HG02970 (cell line): Measurements from ENCODE around the gene FYN.

Experiments
- ATAC-seq: cut with Tn5 transposase; IDR thresholded peaks from one replicate; pipeline ENCODE4 v1.9.1; 2021; ENCODE audit warnings: mild to moderate bottlenecking, moderate library complexity, moderate number of reproducible peaks; ENCODE audit not compliant: unreplicated experiment, low FRiP score

FYN gene

GRCh38 chr6:111776236-111777221 lies 96.7 kb downstream of the FYN start:
- ATAC-seq, result no peak

- no peak for ATAC-seq
Measured at GRCh38 chr6:111775145-111775922, 97.9 kb downstream of the FYN start.

DNA sequence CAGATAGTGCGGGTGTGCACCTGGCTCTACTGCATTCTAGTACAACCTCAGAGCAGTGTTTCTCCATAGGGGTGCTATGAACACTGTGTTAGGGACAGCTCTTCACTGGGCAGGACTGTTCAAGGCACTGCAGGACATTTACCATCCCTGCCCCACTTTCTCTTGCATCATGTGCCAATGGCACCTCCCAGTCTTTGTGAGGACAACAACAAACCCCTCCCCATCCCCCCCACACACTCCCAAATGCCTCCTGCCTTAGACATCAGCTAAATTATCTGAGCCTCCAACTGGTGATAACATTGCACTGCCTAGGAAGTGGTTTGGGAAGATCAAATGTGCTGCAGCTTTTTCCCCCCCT lies 98.9 kb downstream of the FYN start:
- no peak for ATAC-seq

GRCh38 chr6:111773501-111774345 lies 99.5 kb downstream of the FYN start:
- no peak for ATAC-seq

GRCh38 chr6:111772381-111772780 lies 100.9 kb downstream of the FYN start:
- ATAC-seq, result no peak

- ATAC-seq, result no peak
Measured at GRCh38 chr6:111771629-111772028, 101.6 kb downstream of the FYN start.

GRCh38 chr6:111771094-111771432 lies 102.2 kb downstream of the FYN start:
- ATAC-seq, result no peak

DNA sequence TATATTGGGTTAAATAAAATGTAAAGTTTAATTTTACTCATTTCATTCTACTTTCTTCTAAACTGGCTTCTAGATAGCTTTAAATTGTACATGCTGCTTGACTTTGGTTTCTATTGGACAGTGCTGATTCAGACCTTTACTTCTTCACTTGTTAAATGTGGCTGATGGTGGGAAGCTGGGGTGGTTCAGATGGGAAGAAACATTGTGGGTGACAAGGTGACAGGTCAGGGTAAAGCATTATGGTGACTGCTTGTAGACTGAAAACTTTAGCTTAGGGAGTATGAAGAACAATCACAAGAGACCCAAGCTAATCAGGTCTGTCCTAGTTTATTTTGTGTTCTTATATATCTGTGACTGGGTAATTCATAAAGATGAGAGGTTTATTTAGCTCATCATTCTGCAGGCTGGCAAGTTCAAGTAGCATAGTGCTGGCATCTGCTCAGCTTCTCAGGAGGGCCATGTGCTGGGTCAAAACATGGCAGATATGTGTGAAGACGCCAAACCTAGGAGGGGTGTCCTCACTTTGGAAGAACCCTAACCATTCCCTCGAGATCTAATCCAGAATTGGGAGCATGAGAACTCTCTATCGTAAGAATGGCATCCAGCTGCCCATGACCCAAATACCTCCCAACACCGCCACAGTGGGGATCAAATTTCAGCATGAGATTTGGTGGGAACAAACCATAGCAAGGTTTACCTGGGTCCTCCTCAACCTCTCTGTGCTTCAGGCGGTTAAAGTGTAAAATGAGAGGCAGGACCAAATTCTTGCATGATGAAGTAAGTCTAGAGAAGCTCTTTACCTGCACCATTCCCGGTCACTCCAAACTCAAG lies 102.8 kb downstream of the FYN start:
- no peak for ATAC-seq

DNA sequence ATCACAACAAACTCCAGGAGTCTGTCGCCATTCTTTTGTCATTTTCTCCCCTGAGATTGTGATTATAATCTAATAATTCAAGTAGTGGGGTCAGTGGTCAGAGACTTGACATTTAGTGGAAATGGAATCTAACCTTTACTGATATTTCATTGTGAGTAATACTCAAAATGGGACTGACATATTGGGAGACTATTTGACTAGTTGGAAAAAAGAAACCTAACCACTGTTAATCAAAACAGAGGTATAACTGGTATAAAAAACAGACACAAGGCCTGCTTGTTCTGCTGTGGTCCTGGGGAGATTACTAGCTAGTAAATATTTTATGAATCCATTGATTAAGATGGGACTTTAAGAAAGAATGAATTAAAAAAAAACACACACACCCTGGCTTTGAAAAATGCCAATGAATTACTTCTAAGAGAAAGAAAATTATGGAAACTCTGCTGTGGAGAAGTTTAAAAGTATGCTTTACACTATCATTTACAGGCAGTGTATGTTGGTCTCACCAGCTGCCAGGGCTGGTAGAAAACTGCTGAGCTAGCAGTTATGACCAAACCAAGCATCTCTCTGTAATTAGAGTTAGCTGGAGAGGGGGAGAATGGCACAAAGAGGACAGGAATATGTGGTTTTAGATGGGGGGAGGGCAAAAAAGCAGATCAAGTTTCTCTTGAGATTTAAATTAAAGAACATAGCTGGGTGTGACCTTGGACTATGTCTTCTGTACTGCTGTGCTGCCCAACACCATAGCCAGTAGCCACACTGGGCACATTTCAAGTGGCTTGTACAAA lies 103.7 kb downstream of the FYN start:
- no peak for ATAC-seq

GRCh38 chr6:111768431-111768770 lies 104.9 kb downstream of the FYN start:
- no peak for ATAC-seq

DNA sequence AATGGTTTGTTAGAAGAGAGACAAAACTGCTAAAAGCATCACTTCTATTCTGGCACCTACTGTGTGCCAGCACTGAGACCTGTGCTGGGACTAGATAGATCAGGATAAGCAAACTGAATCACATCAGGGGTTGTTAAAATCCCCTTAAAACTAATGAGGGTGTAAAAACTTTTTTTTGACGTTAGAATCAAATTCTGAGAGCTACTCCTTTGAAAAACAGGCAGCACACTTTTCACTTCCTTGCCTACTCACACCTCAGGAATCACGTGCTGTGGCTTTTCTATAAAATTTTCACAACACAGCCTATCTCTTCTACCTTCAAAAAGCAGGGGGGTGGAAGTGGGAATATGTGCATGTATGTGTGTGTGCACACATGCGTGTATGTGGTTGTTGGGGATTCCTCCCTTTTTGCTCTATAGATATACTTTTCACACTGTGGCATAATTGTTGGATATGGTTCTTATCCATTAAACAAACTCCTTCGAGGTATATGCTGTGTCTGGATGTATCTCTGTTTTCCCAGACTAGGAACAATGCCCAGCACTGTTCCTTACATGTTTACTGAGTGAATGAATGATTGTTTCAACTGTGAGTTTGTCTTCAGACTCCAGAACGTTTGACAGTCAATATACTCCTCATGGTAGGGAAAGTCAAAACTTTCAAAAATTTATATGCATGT lies 105.4 kb downstream of the FYN start:
- ATAC-seq, result no peak

- no peak for ATAC-seq
Measured at GRCh38 chr6:111766201-111766857, 106.9 kb downstream of the FYN start.

DNA sequence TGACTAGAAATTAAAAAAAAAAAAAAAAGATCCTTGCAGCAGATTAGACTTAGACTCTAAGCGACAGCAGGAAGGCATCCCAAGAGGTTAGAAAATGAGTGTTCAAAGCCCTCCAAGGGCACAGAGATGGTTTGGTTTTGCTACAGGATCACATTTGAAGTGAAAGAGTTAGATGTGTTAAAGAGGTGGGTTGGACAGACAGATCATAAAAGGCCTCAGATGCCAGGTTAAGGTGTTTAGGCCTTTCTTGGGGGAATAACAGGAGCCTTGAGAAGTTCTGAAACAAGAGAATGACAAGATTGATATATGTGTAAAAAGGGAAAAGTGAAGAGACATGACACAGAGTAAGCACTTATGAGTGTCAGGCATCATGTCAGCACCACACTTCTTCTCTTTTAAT lies 107.5 kb downstream of the FYN start:
- ATAC-seq, result no peak

DNA sequence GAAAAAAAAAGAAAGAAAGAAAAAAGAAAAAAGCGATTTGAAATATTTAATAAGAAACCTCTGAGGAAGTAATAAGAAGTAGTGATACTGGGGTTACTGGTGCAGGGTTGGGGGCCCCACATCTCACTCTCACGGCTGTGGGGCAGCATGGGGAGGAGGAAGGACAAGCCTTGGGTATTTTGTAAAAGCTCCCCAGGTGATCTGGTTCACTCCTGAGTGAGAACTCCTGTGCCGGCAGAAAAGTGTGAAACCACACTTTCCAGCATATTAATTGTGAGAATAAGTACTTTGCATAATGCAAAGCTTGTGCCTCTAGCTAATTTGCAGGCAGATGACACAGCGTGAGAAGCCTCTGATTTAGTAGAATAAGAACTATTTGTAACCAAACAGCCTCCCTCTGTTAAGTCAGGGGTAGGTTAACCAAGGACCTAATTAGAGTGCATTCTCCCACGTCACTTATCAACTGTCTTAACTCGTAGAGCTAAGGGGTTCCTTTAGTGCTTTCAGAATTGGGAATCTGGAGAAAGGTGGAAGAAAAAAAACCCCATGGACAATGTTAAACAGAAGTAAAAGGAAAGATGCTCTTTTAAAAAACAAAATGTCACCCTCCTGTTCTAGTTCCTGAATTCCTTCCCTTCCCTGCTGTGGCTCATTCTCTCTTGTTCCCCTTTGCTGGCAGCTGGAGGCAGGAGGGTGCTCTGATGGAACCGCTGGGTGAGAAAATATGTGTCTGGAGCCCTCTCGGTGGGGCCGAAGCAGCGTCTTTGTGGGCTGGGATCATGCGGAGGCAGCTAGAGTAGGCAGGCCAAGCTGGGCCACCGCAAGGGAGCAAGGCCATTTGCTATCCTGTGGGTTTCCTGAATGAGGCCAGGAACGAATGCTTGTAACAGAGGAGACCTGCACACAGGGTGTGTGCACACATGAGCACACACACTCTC lies 108.7 kb downstream of the FYN start:
- no peak for ATAC-seq

- ATAC-seq, result no peak
Measured at GRCh38 chr6:111763381-111763780, 109.9 kb downstream of the FYN start.

GRCh38 chr6:111761783-111762312 lies 111.4 kb downstream of the FYN start:
- no peak for ATAC-seq

- ATAC-seq, result no peak
Measured at GRCh38 chr6:111761212-111761611, 112.0 kb downstream of the FYN start.
